Measurements from ENCODE around the gene PIGH. TPM values are rescaled to one million over a fixed set of nuclear protein-coding genes. Genes with fewer than 3 reads are reported as not detected.

The PIGH gene
- total RNA-seq, 4 donors from 2014 or later, result 18.9 to 41.9 (median 27.7) TPM

DNA sequence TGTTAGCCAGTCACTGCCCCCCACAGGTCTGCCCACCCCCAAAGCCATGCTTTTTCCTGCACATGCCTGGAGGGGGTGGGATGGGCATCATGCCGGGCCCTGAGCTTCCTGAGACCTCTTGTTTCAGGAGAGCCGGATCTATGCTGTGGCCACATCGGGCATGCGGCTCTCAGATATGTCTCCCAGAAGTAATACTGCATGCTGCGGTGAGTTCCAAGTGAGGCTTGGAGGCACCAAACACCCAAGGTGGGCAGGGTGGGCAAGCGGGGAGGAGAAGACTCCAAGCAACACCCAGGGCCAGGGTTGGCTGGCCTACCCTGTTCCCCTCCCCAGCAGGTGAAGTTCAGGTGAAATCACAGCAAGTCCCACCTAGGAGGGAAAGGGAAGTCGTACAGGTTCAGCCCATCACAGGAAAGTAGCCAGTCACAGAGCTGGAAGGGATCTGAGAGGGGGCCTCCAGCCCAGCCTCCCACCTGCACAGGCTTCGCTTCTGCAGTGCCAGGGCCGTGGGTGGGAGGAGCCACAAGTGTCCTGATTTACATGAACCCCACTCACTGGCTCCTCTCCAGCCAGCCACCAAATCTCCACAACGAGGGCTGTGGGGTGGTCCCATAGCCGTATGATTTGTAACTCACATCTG lies 30.9 kb downstream of the PIGH start:
- in situ Hi-C loops (cut with MboI; ENCODE audit: low pct_ligation_motif_present in 1 of 4, low pct_unique_long_range_greater_than_20kb in 1 of 4, low sequenced_read_pairs in 3 of 4) (loop anchor here in 3 of 4 donors (10.0 to 25.0 kb wide), 3 partner anchors 107 to 144 kb away; no protein-coding TSS in a partner anchor), intact Hi-C loops (cut with DNase I; ENCODE audit: low total_unique reads) (loop anchor here (5.0 kb wide), 1 partner anchor 42 kb away; no protein-coding TSS in a partner anchor)
- TF ChIP-seq, protein P1, sequence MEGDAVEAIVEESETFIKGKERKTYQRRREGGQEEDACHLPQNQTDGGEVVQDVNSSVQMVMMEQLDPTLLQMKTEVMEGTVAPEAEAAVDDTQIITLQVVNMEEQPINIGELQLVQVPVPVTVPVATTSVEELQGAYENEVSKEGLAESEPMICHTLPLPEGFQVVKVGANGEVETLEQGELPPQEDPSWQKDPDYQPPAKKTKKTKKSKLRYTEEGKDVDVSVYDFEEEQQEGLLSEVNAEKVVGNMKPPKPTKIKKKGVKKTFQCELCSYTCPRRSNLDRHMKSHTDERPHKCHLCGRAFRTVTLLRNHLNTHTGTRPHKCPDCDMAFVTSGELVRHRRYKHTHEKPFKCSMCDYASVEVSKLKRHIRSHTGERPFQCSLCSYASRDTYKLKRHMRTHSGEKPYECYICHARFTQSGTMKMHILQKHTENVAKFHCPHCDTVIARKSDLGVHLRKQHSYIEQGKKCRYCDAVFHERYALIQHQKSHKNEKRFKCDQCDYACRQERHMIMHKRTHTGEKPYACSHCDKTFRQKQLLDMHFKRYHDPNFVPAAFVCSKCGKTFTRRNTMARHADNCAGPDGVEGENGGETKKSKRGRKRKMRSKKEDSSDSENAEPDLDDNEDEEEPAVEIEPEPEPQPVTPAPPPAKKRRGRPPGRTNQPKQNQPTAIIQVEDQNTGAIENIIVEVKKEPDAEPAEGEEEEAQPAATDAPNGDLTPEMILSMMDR (IDR thresholded peaks at IDR 0.05), result no peak
- TF ChIP-seq EP300 (IDR thresholded peaks at IDR 0.05; ENCODE audit: low read depth), result no peak
- no peak for TF ChIP-seq POLR2A (IDR thresholded peaks at IDR 0.05)
- no peak for TF ChIP-seq POLR2AphosphoS5 (IDR thresholded peaks at IDR 0.05)
- Histone ChIP-seq H3K27ac (no peak overlapping the region), H3K4me1 (no peaks in the 10 kb centered on the region), H3K4me3 (no peak overlapping the region), H3K36me3 (no peaks in the 10 kb centered on the region), H3K9me3 (no peaks in the 10 kb centered on the region), H3K27me3 (no peaks in the 10 kb centered on the region)
- WGBS, 2 donors (ENCODE audit: low coverage in 1 of 2), result 79% methylated on average over 10 of the region's 11 CpGs; no CpG with 5 or more reads in 1 of the 2 donors
- no peak for DNase-seq

DNA sequence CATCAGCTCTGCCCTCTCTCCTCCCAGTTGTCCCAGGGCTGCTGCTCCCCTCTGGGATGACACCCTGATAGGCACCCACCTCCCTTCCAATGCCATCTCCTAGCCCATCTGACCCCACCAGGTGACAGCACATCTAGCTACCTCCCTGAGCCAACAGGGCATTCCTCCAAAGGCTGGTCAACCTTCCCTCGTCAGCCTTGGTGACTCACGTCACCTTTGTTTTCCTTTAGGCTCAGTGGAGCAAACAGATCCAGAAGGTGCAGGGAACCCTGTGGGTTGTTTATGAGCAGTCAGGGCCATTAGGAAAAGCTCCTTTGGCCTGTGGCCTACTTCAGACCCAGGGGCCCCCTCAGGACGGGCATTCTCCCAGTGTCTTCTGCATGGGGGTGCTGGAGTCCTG lies 32.4 kb downstream of the PIGH start:
- Histone ChIP-seq H3K4me3 (no peak overlapping the region), H3K4me1 (no peaks in the 10 kb centered on the region), H3K9me3 (no peaks in the 10 kb centered on the region), H3K36me3 (no peaks in the 10 kb centered on the region), H3K27ac (no peak overlapping the region), H3K27me3 (no peaks in the 10 kb centered on the region)
- TF ChIP-seq POLR2AphosphoS5 (IDR thresholded peaks at IDR 0.05) (no peak), POLR2A (IDR thresholded peaks at IDR 0.05) (no peak), EP300 (IDR thresholded peaks at IDR 0.05; ENCODE audit: low read depth) (no peak)
- TF ChIP-seq, protein P1 (IDR thresholded peaks at IDR 0.05), result no peak
- DNase-seq, result no peak
- WGBS, 2 donors (ENCODE audit: low coverage in 1 of 2), result 82% methylated on average over 3 of the region's 3 CpGs; no CpG with 5 or more reads in 1 of the 2 donors
- intact Hi-C loops (cut with DNase I; ENCODE audit: low total_unique reads), result loop anchor here (5.0 kb wide), 1 partner anchor 40 kb away; no protein-coding TSS in a partner anchor
- in situ Hi-C loops (cut with MboI; ENCODE audit: low pct_ligation_motif_present in 1 of 4, low pct_unique_long_range_greater_than_20kb in 1 of 4, low sequenced_read_pairs in 3 of 4), result loop anchor here in 3 of 4 donors (10.0 to 25.0 kb wide), 3 partner anchors 105 to 143 kb away; no protein-coding TSS in a partner anchor

DNA sequence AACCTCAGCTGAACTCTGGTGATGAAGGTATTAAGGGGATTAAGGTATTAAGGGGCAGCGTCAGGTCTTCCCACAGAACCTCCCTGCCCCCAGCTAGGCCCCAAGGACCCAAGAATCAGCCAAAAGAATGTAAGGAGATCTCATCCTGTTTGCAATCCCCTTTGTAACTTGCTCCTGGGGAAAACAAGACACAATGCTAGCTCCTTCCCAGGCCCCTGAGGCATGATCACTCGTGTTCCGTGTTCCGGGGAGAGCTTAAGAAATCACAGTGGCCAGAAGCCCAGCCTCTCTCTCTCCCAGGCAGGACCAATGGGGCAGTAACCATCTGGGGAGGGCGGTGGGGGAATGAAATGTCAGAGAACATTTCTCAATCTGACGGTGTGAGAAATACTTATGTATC lies 33.2 kb downstream of the PIGH start:
- Histone ChIP-seq H3K27me3 (no peaks in the 10 kb centered on the region), H3K27ac (no peak overlapping the region), H3K4me1 (no peaks in the 10 kb centered on the region), H3K9me3 (no peaks in the 10 kb centered on the region), H3K36me3 (no peaks in the 10 kb centered on the region), H3K4me3 (no peak overlapping the region)
- 71 to 87% methylated on average over 1 to 6 of the region's 6 CpGs for WGBS, 2 donors (ENCODE audit: low coverage in 1 of 2)
- intact Hi-C loops (cut with DNase I; ENCODE audit: low total_unique reads), result loop anchor here (5.0 kb wide), 1 partner anchor 40 kb away; no protein-coding TSS in a partner anchor
- TF ChIP-seq POLR2AphosphoS5 (IDR thresholded peaks at IDR 0.05), result no peak
- no peak for TF ChIP-seq POLR2A (IDR thresholded peaks at IDR 0.05)
- no peak for TF ChIP-seq EP300 (IDR thresholded peaks at IDR 0.05; ENCODE audit: low read depth)
- TF ChIP-seq, protein P1 (IDR thresholded peaks at IDR 0.05), result no peak
- DNase-seq, result no peak
- in situ Hi-C loops (cut with MboI; ENCODE audit: low pct_ligation_motif_present in 1 of 4, low pct_unique_long_range_greater_than_20kb in 1 of 4, low sequenced_read_pairs in 3 of 4), result loop anchor here in 3 of 4 donors (10.0 to 25.0 kb wide), 3 partner anchors 105 to 142 kb away; no protein-coding TSS in a partner anchor

DNA sequence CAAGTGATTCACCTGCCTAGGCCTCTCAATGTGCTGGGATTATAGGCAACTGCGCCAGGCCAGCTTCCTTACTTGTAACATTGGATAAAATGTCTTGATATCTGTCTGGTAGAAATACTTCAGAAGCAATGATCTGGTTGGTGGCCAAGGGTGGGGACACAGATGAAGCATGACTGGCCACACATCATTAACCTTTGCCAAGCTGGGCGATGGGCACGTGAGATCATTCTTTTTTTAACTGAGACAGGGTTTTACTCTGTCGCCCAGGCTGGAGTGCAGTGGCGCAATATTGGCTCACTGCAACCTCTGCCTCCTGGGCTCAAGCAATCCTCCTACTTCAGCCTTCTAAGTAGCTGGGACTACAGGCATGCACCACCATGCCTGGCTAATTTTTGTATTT lies 35.8 kb downstream of the PIGH start:
- H3K36me3 ChIP-seq, result no peaks in the 10 kb centered on the region
- H3K4me3 ChIP-seq, result no peak overlapping the region
- no peaks in the 10 kb centered on the region for H3K9me3 ChIP-seq
- H3K4me1 ChIP-seq, result no peaks in the 10 kb centered on the region
- intact Hi-C loops (cut with DNase I; ENCODE audit: low total_unique reads), result no loop called here
- TF ChIP-seq EP300 (IDR thresholded peaks at IDR 0.05; ENCODE audit: low read depth) (no peak), POLR2AphosphoS5 (IDR thresholded peaks at IDR 0.05) (no peak), POLR2A (IDR thresholded peaks at IDR 0.05) (no peak)
- DNase-seq, result no peak
- no peak overlapping the region for H3K27ac ChIP-seq
- H3K27me3 ChIP-seq, result no peaks in the 10 kb centered on the region
- WGBS, 2 donors (ENCODE audit: low coverage in 1 of 2), result 82 to 84% methylated on average over 2 to 5 of the region's 5 CpGs
- in situ Hi-C loops (cut with MboI; ENCODE audit: low pct_ligation_motif_present in 1 of 4, low pct_unique_long_range_greater_than_20kb in 1 of 4, low sequenced_read_pairs in 3 of 4), result loop anchor here in 3 of 4 donors (10.0 to 25.0 kb wide), 3 partner anchors 102 to 139 kb away; no protein-coding TSS in a partner anchor

All from transverse colon (tissue), 4 donors.